Right renal cortex interstitium (tissue), 3 donors: ENCODE measurements around the gene FCRL5. TPM values are rescaled to one million over a fixed set of nuclear protein-coding genes. Genes with fewer than 3 reads are reported as not detected.

Source experiments
- polyA plus RNA-seq, 3 donors: library from polyadenylated mRNA; unstranded; fragments of 120-200 nt; gene quantifications; one replicate each; pipeline ENCODE4 v1.2.1, GENCODE V29; 2013; ENCODE audit not compliant: insufficient read length in 3 of 3

Gene FCRL5
- polyA plus RNA-seq, 3 donors: 0.04 to 0.10 (median 0.04) TPM

Other genes with a start within 250 kb of the FCRL5 start
- gene FCRL4, start 45.6 kb upstream of the FCRL5 start, polyA plus RNA-seq: not detected
- gene FCRL3, start 148.3 kb upstream of the FCRL5 start, polyA plus RNA-seq: under 1 TPM; 0.06 to 0.19 (median 0.15) TPM
- gene FCRL2, start 224.6 kb upstream of the FCRL5 start, polyA plus RNA-seq: under 1 TPM in 2 of 3 donors, not detected in 1; 0.11 to 0.17 TPM